ENCODE results near the gene PAK3. TPM values are rescaled to one million over a fixed set of nuclear protein-coding genes. Genes with fewer than 3 reads are reported as not detected.

Gene PAK3
- polyA plus RNA-seq, 10 donors: 9.8 to 16.7 (median 11.8) TPM

- no peak for DNase-seq
Measured at GRCh38 chrX:111129921-111130320, 33.9 kb downstream of the PAK3 start.

GRCh38 chrX:111131572-111131971, 35.6 kb downstream of the PAK3 start:
- DNase-seq: no peak

GRCh38 chrX:111133389-111133788, 37.4 kb downstream of the PAK3 start:
- no peak for DNase-seq

- no peak for DNase-seq
Measured at GRCh38 chrX:111145878-111146277, 49.9 kb downstream of the PAK3 start.

GRCh38 chrX:111151764-111152163, 55.8 kb downstream of the PAK3 start:
- no peak for DNase-seq

GRCh38 chrX:111159232-111159631, 63.2 kb downstream of the PAK3 start:
- no peak for DNase-seq

- no peak for DNase-seq
Measured at GRCh38 chrX:111164728-111165127, 68.7 kb downstream of the PAK3 start.

GRCh38 chrX:111165902-111166301, 69.9 kb downstream of the PAK3 start:
- no peak for DNase-seq

- DNase-seq: no peak
Measured at GRCh38 chrX:111167334-111167733, 71.3 kb downstream of the PAK3 start.

- peak in 1 of 3 donors; percentile 62 for DNase-seq
Measured at GRCh38 chrX:111168314-111168713, 72.3 kb downstream of the PAK3 start.

- DNase-seq: no peak
Measured at GRCh38 chrX:111169141-111169540, 73.2 kb downstream of the PAK3 start.

GRCh38 chrX:111170017-111170416, 74.0 kb downstream of the PAK3 start:
- DNase-seq: no peak

- DNase-seq: peak; percentile 31 to 80 (median 58)
Measured at GRCh38 chrX:111180750-111181240, 84.8 kb downstream of the PAK3 start.

GRCh38 chrX:111181951-111182350, 86.0 kb downstream of the PAK3 start:
- DNase-seq: peak; percentile 36 to 71 (median 41)

- no peak for DNase-seq
Measured at GRCh38 chrX:111182997-111183396, 87.0 kb downstream of the PAK3 start.

GRCh38 chrX:111191598-111191997, 95.6 kb downstream of the PAK3 start:
- peak in 1 of 3 donors; percentile 50 for DNase-seq

- DNase-seq: no peak
Measured at GRCh38 chrX:111199505-111199904, 103.5 kb downstream of the PAK3 start.

- DNase-seq: no peak
Measured at GRCh38 chrX:111200327-111200726, 104.3 kb downstream of the PAK3 start.

GRCh38 chrX:111207851-111208250, 111.9 kb downstream of the PAK3 start:
- DNase-seq: no peak

GRCh38 chrX:111216293-111216801, 120.4 kb downstream of the PAK3 start:
- no peak for DNase-seq

- no peak for DNase-seq
Measured at GRCh38 chrX:111244235-111244750, 148.3 kb downstream of the PAK3 start.

GRCh38 chrX:111254896-111255693, 159.1 kb downstream of the PAK3 start:
- DNase-seq: no peak

GRCh38 chrX:111257733-111258132, 161.7 kb downstream of the PAK3 start:
- peak in 2 of 3 donors; percentile 60 to 78 for DNase-seq
